Panc1 (cell line): Measurements from ENCODE around the gene GRID1. TPM values are rescaled to one million over a fixed set of nuclear protein-coding genes. Genes with fewer than 3 reads are reported as not detected.

Experiments
- ATAC-seq: fragments of 200-7000 bp; cut with Tn5 transposase; 2 replicates; pipeline ENCODE4 v1.9.1; 2020; ENCODE audit warnings: mild to moderate bottlenecking, moderate library complexity
- BruUV-seq: library from RNA; stranded (reverse); fragments of 400-500 nt; replicated peaks from 2 replicates; lab custom pipeline; 2021; lab: Mats Ljungman, UMichigan
- CTCF ChIA-PET: fragments of 300-600 bp; sonication (Branson Sonifier 250); formaldehyde crosslinking; loops from one replicate; lab custom pipeline; 2022; ENCODE audit warnings: antibody characterized with exemption; lab: Charles Lee
- POLR2A ChIA-PET: fragments of 300-600 bp; sonication (Branson Sonifier 250); formaldehyde crosslinking; loops from one replicate; lab custom pipeline; 2022; ENCODE audit warnings: antibody characterized with exemption; lab: Charles Lee
- DNase-seq: peaks from one replicate; pipeline ENCODE4 v3.0.0-alpha.2; 2010; ENCODE audit warnings: low read depth, low spot score
- H3K27ac ChIP-seq: 2 replicates; pipeline ENCODE4 v1.5.1; 2011; ENCODE audit warnings: mild to moderate bottlenecking, low read length, inconsistent platforms
- H3K27me3 ChIP-seq: fragments of 200-500 bp; sonication (Bioruptor generic); 2 replicates; pipeline ENCODE4 v1.6.0; 2014; ENCODE audit warnings: low read length, inconsistent platforms; ENCODE audit not compliant: control insufficient read depth, insufficient read depth
- H3K36me3 ChIP-seq: fragments of 200-500 bp; sonication (Bioruptor generic); 2 replicates; pipeline ENCODE4 v1.5.1; 2014; ENCODE audit warnings: inconsistent platforms, mild to moderate bottlenecking, low read length, moderate library complexity; ENCODE audit not compliant: control insufficient read depth, insufficient read depth
- H3K4me1 ChIP-seq: 2 replicates; pipeline ENCODE4 v1.5.1; 2011; ENCODE audit warnings: inconsistent platforms, mild to moderate bottlenecking, low read length, moderate library complexity; ENCODE audit not compliant: control insufficient read depth, insufficient read depth
- H3K4me3 ChIP-seq, 2 experiments: 2 replicates each; pipeline ENCODE4 v1.5.1; 2011 to 2012; ENCODE audit warnings: low read depth in 2 of 2, low read length in 2 of 2, mild to moderate bottlenecking in 2 of 2, inconsistent platforms in 1 of 2, moderate library complexity in 1 of 2
- H3K9me3 ChIP-seq: fragments of 200-500 bp; sonication (Bioruptor generic); 2 replicates; pipeline ENCODE4 v1.5.1; 2014; ENCODE audit warnings: low read depth, mild to moderate bottlenecking, inconsistent platforms, low read length, moderate library complexity; ENCODE audit not compliant: control insufficient read depth, insufficient read depth
- POLR2AphosphoS5 ChIP-seq: IDR thresholded peaks from 2 replicates; pipeline ENCODE4 v1.6.1; 2012; ENCODE audit warnings: mild to moderate bottlenecking, low read depth, low read length, moderate library complexity
- SIN3A ChIP-seq: IDR thresholded peaks from 2 replicates; pipeline ENCODE4 v1.6.1; 2012; ENCODE audit warnings: low read depth, mild to moderate bottlenecking, low read length, moderate library complexity, borderline replicate concordance; ENCODE audit not compliant: insufficient read depth
- TCF7L2 ChIP-seq: IDR thresholded peaks from 2 replicates; pipeline ENCODE4 v1.6.1; 2011; ENCODE audit warnings: mild to moderate bottlenecking, low read depth, low read length, inconsistent platforms
- in situ Hi-C: cut with HindIII; loops from 2 replicates; pipeline ENCODE4 v1.10.0; 2016; ENCODE audit warnings: low sequenced_read_pairs, low pct_unique_long_range_greater_than_20kb
- intact Hi-C: fragments of 100-400 bp; cut with micrococcal nuclease; formaldehyde crosslinking; loops from one replicate; pipeline ENCODE4 v1.10.0; 2022; ENCODE audit not compliant: unreplicated experiment
- total RNA-seq: library from RNA; stranded (reverse); gene quantifications from one replicate; pipeline ENCODE4 v1.2.1, GENCODE V29; 2021; ENCODE audit not compliant: unreplicated experiment
- TF ChIP-seq, protein P1 (sequence below): fragments of 450-650 bp; IDR thresholded peaks from 2 replicates; pipeline ENCODE4 v1.5.1; 2017; ENCODE audit warnings: mild to moderate bottlenecking
- TF ChIP-seq, protein P2 (sequence below), 2 experiments: IDR thresholded peaks; 2 replicates each; pipeline ENCODE4 v1.6.1; 2011 to 2012; ENCODE audit warnings: low read depth in 2 of 2, control low read depth in 1 of 2, low read length in 1 of 2, mild to moderate bottlenecking in 1 of 2, moderate library complexity in 1 of 2; ENCODE audit not compliant: insufficient read depth in 1 of 2

GRID1 gene
- total RNA-seq, 1 experiment from 2014 or later = 2.3 TPM

DNA sequence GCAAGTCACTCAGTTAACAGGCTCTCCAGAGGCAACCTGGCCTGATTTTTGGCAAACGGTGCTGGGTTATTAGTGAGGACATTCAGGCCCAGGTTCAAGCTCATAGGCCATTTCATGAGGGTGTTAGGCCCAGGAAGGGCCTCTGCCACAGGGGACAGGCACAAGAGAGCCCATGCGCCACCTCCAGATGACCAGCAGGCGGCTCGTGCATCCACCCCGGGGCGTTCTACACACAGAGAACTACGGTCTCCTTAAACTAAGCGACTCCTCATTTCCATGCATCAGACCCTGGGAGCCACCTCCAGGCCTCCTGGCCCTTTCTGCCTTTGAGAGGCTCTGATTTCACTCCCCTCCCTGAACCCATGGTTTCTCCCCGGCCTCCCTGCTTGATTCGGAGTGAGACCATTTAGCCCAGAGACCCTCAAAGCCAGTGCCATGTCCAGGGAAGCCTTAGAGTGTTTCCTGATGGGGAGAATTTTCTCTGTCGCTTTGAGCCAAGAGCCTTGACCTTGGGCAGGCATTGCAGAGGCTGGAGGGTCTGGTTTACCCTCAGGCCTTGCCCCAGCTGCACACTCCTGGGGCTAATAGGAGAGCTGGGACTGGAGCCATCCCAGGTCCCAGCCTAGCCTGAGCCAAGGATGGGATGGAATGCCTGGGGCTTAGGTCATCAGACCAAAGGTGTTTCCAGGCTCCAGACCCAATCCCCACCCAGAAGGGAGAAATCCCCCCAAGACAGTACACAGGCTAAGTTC lies 188.0 kb downstream of the GRID1 start:
- in situ Hi-C loops = no loop called here
- no peak for DNase-seq

DNA sequence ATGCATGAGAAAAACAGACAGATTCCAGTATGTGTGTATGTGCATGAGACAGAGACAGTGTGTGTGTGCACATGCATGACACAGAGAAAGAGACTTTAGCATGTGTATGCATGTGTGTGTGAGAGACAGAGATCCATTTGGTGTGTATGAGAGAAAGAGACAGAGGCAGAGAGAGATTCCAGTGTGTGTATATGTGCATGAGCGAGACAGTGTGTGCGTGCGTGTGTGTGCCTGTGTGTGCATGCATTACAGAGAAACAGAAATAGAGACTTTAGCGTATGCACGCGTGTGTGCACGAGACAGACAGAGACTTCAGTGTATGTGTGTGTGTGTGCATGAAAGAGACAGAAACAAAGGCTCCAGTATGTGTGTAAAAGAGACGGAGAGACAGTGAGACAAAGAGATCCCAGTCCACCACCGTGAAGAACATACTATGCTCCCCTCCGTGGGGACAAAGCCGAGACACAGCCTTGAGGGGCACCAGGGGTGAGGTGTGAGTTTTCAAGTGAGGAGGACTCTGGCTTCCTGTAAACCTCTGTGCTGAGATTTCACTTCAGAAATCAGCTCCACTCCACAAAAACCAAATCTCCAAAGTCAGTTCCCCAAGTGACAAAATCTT lies 188.9 kb downstream of the GRID1 start:
- TF ChIP-seq SIN3A = no peak
- TF ChIP-seq, protein P1, sequence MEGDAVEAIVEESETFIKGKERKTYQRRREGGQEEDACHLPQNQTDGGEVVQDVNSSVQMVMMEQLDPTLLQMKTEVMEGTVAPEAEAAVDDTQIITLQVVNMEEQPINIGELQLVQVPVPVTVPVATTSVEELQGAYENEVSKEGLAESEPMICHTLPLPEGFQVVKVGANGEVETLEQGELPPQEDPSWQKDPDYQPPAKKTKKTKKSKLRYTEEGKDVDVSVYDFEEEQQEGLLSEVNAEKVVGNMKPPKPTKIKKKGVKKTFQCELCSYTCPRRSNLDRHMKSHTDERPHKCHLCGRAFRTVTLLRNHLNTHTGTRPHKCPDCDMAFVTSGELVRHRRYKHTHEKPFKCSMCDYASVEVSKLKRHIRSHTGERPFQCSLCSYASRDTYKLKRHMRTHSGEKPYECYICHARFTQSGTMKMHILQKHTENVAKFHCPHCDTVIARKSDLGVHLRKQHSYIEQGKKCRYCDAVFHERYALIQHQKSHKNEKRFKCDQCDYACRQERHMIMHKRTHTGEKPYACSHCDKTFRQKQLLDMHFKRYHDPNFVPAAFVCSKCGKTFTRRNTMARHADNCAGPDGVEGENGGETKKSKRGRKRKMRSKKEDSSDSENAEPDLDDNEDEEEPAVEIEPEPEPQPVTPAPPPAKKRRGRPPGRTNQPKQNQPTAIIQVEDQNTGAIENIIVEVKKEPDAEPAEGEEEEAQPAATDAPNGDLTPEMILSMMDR = no peak
- no peak for TF ChIP-seq POLR2AphosphoS5
- TF ChIP-seq, protein P2, sequence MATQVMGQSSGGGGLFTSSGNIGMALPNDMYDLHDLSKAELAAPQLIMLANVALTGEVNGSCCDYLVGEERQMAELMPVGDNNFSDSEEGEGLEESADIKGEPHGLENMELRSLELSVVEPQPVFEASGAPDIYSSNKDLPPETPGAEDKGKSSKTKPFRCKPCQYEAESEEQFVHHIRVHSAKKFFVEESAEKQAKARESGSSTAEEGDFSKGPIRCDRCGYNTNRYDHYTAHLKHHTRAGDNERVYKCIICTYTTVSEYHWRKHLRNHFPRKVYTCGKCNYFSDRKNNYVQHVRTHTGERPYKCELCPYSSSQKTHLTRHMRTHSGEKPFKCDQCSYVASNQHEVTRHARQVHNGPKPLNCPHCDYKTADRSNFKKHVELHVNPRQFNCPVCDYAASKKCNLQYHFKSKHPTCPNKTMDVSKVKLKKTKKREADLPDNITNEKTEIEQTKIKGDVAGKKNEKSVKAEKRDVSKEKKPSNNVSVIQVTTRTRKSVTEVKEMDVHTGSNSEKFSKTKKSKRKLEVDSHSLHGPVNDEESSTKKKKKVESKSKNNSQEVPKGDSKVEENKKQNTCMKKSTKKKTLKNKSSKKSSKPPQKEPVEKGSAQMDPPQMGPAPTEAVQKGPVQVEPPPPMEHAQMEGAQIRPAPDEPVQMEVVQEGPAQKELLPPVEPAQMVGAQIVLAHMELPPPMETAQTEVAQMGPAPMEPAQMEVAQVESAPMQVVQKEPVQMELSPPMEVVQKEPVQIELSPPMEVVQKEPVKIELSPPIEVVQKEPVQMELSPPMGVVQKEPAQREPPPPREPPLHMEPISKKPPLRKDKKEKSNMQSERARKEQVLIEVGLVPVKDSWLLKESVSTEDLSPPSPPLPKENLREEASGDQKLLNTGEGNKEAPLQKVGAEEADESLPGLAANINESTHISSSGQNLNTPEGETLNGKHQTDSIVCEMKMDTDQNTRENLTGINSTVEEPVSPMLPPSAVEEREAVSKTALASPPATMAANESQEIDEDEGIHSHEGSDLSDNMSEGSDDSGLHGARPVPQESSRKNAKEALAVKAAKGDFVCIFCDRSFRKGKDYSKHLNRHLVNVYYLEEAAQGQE (IDR thresholded peaks at IDR 0.05; ENCODE audit: insufficient read depth in 1 of 2, low read depth in 2 of 2, low read length in 1 of 2) = no peak
- TF ChIP-seq TCF7L2 = no peak
- no peak for ATAC-seq
- Histone ChIP-seq H3K27me3 (peaks cover 7% of the 10 kb centered on the region; the same call in 1 of the 2 replicates), H3K9me3 (no peaks in the 10 kb centered on the region), H3K4me1 (no peaks in the 10 kb centered on the region), H3K36me3 (no peaks in the 10 kb centered on the region), H3K4me3 (no peak overlapping the region), H3K27ac (no peak overlapping the region)
- intact Hi-C loops (loop anchor here (10.0 kb wide), 1 partner anchor 197 kb away; no protein-coding TSS in a partner anchor), in situ Hi-C loops (no loop called here)
- no TSS peak for BruUV-seq
- DNase-seq = no peak
- ChIA-PET CTCF (no interaction called here), POLR2A (no interaction called here)

More for the DNA sequence above, 188.0 kb downstream of the GRID1 start:
- BruUV-seq = no TSS peak
- Histone ChIP-seq H3K27ac (no peak overlapping the region), H3K4me3 (no peak overlapping the region), H3K27me3 (peaks cover 7% of the 10 kb centered on the region; the same call in 1 of the 2 replicates), H3K4me1 (no peaks in the 10 kb centered on the region), H3K9me3 (no peaks in the 10 kb centered on the region), H3K36me3 (no peaks in the 10 kb centered on the region)
- no peak for TF ChIP-seq SIN3A
- TF ChIP-seq, protein P1 = peak; percentile 80
- TF ChIP-seq TCF7L2 = no peak
- TF ChIP-seq, protein P2 (IDR thresholded peaks at IDR 0.05; ENCODE audit: insufficient read depth in 1 of 2, low read depth in 2 of 2, low read length in 1 of 2) = no peak
- TF ChIP-seq POLR2AphosphoS5 = no peak
- intact Hi-C loops = loop anchor here (10.0 kb wide), 1 partner anchor 196 kb away; no protein-coding TSS in a partner anchor
- ChIA-PET CTCF (no interaction called here), POLR2A (no interaction called here)
- peak; percentile 90 for ATAC-seq
